HL-60 (cell line): ENCODE results near the gene RLF.

Experiments used
- CTCF ChIP-seq: IDR thresholded peaks from one replicate; pipeline ENCODE4 v1.5.1; 2011; ENCODE audit warnings: low read length, control low read depth, inconsistent platforms; ENCODE audit not compliant: insufficient read depth
- POLR2AphosphoS5 ChIP-seq: IDR thresholded peaks from 2 replicates; pipeline ENCODE4 v1.6.1; 2012; ENCODE audit warnings: low read depth
- REST ChIP-seq: IDR thresholded peaks from 2 replicates; pipeline ENCODE4 v1.6.1; 2012; ENCODE audit warnings: low read depth; ENCODE audit not compliant: insufficient replicate concordance
- SPI1 ChIP-seq: IDR thresholded peaks from 2 replicates; pipeline ENCODE4 v1.6.1; 2012; ENCODE audit warnings: low read depth, mild to moderate bottlenecking, borderline replicate concordance

DNA sequence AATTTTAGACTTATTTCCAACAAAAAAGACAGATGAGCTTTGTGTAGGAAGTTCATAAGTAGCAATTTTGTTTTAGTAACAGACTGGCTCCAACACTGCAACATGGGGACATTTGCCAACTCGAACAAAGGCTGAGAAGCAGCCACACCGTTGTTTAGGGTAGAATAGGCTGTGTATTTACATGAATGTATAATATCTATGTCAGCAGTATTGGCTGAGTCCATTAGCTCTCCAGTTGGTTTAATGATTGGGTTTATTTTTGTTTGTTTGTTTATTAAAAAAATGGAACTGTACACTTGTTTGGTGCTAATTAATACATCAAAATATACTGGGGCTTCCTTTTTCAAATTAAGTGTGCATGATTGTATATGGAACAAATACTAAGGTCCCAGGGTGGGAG lies 79.2 kb downstream of the RLF start:
- no peak for TF ChIP-seq CTCF
- TF ChIP-seq REST: no peak
- TF ChIP-seq POLR2AphosphoS5: no peak
- no peak for TF ChIP-seq SPI1
